Ovary (tissue), 3 donors: ENCODE measurements around the gene RAP1GAP2.

Source experiments
- CTCF ChIP-seq, 3 donors: fragments of 450-650 bp in 2 of 3; fragments of 200-600 bp in 1 of 3; IDR thresholded peaks; one replicate each; pipeline versions ENCODE4 v1.5.1 to v1.8.0; 2016 to 2022; ENCODE audit warnings: antibody characterized with exemption in 3 of 3, mild to moderate bottlenecking in 1 of 3
- EP300 ChIP-seq: sonication (generic); formaldehyde crosslinking; IDR thresholded peaks from one replicate; pipeline ENCODE4 v1.6.1; 2017; ENCODE audit warnings: antibody characterized with exemption
- POLR2A ChIP-seq: fragments of 450-650 bp; IDR thresholded peaks from one replicate; pipeline ENCODE4 v1.6.1; 2017; ENCODE audit warnings: antibody characterized with exemption, mild to moderate bottlenecking, moderate library complexity
- donor health status: DM: no; HTN: no; CAD: no.

- no peak for TF ChIP-seq EP300
- TF ChIP-seq CTCF (IDR thresholded peaks at IDR 0.05), result no peak
- no peak for TF ChIP-seq POLR2A
Measured at GRCh38 chr17:2794111-2794803, 2.0 kb upstream of the RAP1GAP2 start.
